Aorta (tissue), 5 donors: Measurements from ENCODE around the gene ATP6V0D1. TPM values are rescaled to one million over a fixed set of nuclear protein-coding genes. Genes with fewer than 3 reads are reported as not detected.

Source experiments
- ATAC-seq: fragments of 200-7000 bp; cut with Tn5 transposase; one replicate; pipeline ENCODE4 v1.9.1; 2022; ENCODE audit warnings: moderate library complexity; ENCODE audit not compliant: low FRiP score
- DNase-seq, 2 donors: peaks; one replicate each; pipeline ENCODE4 v3.0.0-alpha.2; 2020
- H3K27ac ChIP-seq, 2 donors: one replicate each; pipeline ENCODE4 v1.5.1; 2013; ENCODE audit warnings: low read length in 2 of 2, mild to moderate bottlenecking in 2 of 2, moderate library complexity in 2 of 2, control low read depth in 1 of 2, inconsistent platforms in 1 of 2, low read depth in 1 of 2
- H3K27me3 ChIP-seq, 2 donors: one replicate each; pipeline ENCODE4 v1.6.1; 2013; ENCODE audit warnings: control low read depth in 1 of 2, low read length in 1 of 2, mild to moderate bottlenecking in 1 of 2, moderate library complexity in 1 of 2; ENCODE audit not compliant: insufficient read depth in 2 of 2, control insufficient read depth in 1 of 2
- H3K36me3 ChIP-seq, 2 donors: one replicate each; pipeline ENCODE4 v1.6.1; 2013; ENCODE audit warnings: control low read depth in 1 of 2, low read length in 1 of 2, mild to moderate bottlenecking in 1 of 2; ENCODE audit not compliant: insufficient read depth in 2 of 2, control insufficient read depth in 1 of 2
- H3K4me1 ChIP-seq, 2 donors: one replicate each; pipeline ENCODE4 v1.6.1; 2013; ENCODE audit warnings: low read length in 2 of 2, control low read depth in 1 of 2, mild to moderate bottlenecking in 1 of 2, moderate library complexity in 1 of 2; ENCODE audit not compliant: insufficient read depth in 2 of 2, control insufficient read depth in 1 of 2
- H3K4me3 ChIP-seq, 2 donors: one replicate each; pipeline ENCODE4 v1.5.1; 2013; ENCODE audit warnings: low read length in 2 of 2, control low read depth in 1 of 2, mild to moderate bottlenecking in 1 of 2
- H3K9me3 ChIP-seq: one replicate; pipeline ENCODE4 v1.6.1; 2013; ENCODE audit warnings: mild to moderate bottlenecking, low read length; ENCODE audit not compliant: control insufficient read depth
- WGBS, 2 donors: extraction: QIAGEN DNeasy Blood & Tissue Kit; methylation state at CpG; one replicate each; pipeline ENCODE4 v1.1.7; 2013; 5-methylcytosine and 5-hydroxymethylcytosine counted together
- intact Hi-C, 2 donors: fragments of 100-400 bp; cut with DNase I; formaldehyde crosslinking; loops; one replicate each; pipeline versions ENCODE4 v1.14.2 to v1.15.0; 2022
- polyA plus RNA-seq, 2 donors: library from polyadenylated mRNA; stranded (reverse); fragments of 200-250 nt; gene quantifications; one replicate each; pipeline ENCODE4 v1.2.3, GENCODE V29; 2013
- total RNA-seq, 2 donors: library from RNA; stranded (reverse); fragmentation: NEBNext Ultra II Directional; extraction: Animal tissue kit (Norgen Biotek cat#: 25700); gene quantifications; one replicate each; pipeline ENCODE4 v1.2.1, GENCODE V29; 2021
- donor health status: healthy with polysubstance abuse.
- donor health status: Bipolar disorder and iron deficiency.
- donor health status: DM: no; HTN: no; CAD: no.
- donor health status: DM: no; HTN: no; CAD: no.
- donor health status: DM: yes; HTN: yes; CAD: no.

Gene ATP6V0D1
- total and polyA plus RNA-seq, 4 donors = 52.0 to 88.0 (median 60.3) TPM

DNA sequence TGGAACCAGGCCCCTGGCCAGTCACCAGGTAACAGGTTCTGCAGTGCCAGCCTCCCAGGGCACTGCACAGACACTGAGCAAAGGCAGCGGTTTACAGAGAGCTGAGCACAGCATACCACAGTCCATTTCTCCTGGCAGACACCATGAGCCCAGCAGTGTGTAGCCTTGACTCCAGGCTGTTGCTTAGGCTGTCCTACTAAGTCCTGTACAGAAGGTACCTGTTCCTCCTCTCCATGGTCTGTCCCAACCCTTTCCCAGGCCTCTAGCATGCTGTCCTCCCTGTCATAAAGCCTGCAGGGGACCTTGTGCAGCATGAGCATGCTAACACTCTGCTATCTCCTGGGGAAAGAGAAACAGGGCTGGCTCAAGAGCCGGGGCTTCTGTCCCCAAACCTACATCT lies 20.0 kb downstream of the ATP6V0D1 start:
- H3K27ac ChIP-seq = no peak overlapping the region
- no peak for ATAC-seq
- intact Hi-C loops = no loop called here

DNA sequence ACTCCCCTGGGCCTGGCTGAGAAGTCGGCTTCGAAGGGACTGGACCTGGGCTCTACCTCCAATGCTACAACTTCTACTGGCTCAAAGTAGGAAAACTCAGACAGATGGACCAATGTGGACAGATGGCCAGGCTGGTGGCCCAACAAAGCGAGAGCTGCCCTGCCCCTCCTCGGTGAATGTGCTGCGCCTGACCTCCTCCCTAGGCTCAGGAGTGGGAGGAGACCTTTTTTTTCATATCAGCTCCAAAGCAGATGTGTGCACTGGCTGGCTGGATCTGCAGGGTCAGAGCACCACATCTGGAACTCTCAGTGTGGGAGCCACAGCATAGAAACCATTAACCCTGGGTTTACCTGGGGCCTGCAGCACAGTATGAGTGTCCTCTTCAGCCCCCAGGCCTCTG lies 20.8 kb downstream of the ATP6V0D1 start:
- Histone ChIP-seq H3K4me1 (no peaks in the 10 kb centered on the region), H3K9me3 (no peaks in the 10 kb centered on the region), H3K27me3 (no peaks in the 10 kb centered on the region), H3K4me3 (no peak overlapping the region), H3K27ac (peak overlapping the region in 1 of 2 donors; percentile 54), H3K36me3 (no peaks in the 10 kb centered on the region)
- no peak for DNase-seq
- 79 to 80% methylated on average over 5 of the region's 5 CpGs for WGBS, 2 donors
- intact Hi-C loops = no loop called here
- ATAC-seq = no peak

More for the DNA sequence above, 20.0 kb downstream of the ATP6V0D1 start:
- DNase-seq = no peak
- no peaks in the 10 kb centered on the region for H3K9me3 ChIP-seq
- H3K27me3 ChIP-seq = no peaks in the 10 kb centered on the region
- no peaks in the 10 kb centered on the region for H3K36me3 ChIP-seq
- H3K4me1 ChIP-seq = no peaks in the 10 kb centered on the region
- H3K4me3 ChIP-seq = no peak overlapping the region
- 90 to 93% methylated on average over 2 of the region's 2 CpGs for WGBS, 2 donors

DNA sequence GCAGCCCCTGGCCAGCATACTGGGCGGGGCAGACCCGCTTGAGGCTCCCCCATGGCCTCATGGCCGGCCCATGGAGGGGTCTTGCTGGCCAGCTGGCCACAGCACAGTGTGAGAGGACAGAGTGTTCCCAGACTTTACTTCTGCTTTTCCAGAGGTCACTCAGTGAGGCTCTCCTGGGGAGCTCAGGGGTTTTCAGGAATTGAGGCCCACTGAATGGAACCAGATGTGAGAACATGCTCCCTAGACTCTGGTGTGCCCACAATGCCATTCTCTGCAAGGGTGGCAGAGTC lies 21.2 kb downstream of the ATP6V0D1 start:
- Histone ChIP-seq H3K4me3 (no peak overlapping the region), H3K9me3 (no peaks in the 10 kb centered on the region), H3K27ac (peak overlapping the region; percentile 2 to 54), H3K36me3 (no peaks in the 10 kb centered on the region), H3K27me3 (no peaks in the 10 kb centered on the region), H3K4me1 (no peaks in the 10 kb centered on the region)
- WGBS, 2 donors = 34 to 41% methylated on average over 3 of the region's 3 CpGs
- ATAC-seq = peak; percentile 46
- intact Hi-C loops = no loop called here
- no peak for DNase-seq

DNA sequence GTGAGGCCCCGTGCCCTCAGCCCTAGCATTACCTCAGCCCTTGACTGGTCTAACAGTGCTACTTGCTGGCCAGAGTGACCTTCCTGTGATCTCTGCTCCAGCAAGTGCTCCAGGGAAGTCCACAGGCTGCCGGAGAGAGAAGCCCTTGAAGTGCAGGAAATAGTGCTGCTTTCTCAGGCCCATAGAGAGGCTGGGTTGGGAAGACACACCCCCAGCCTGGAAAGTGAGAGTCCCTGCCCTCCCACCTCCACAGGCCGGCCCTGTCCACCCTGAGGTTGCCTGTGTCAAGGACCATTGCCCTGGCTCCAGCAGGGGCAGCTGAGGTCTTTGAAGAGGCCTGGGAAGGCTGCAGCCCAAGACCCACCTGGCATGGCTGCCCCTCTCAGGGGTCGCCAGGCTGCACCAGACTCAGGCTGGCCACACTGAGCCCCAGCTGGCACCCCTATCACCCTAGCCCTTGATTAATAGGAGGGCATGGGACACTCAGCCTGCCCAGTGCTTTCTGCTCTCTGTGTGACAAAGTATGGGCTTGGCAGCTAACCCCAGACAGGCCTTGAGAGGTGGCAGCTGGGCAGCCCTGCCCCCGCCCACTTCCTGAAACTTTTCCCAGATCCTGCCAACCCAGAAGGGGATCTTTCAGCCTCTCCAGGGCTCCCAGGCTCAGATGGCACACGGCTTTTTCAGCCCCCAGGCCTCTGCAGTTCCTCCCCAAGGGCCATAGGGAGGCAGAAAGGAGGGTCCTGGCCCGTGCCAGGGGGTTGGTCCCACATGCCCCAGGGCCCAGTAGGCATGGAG lies 21.7 kb downstream of the ATP6V0D1 start:
- ATAC-seq (peak; percentile 53), DNase-seq (peak in 1 of 2 donors; percentile 79)
- Histone ChIP-seq H3K27ac (peak overlapping the region; percentile 2 to 54), H3K36me3 (no peaks in the 10 kb centered on the region), H3K4me3 (no peak overlapping the region), H3K4me1 (no peaks in the 10 kb centered on the region), H3K27me3 (no peaks in the 10 kb centered on the region), H3K9me3 (no peaks in the 10 kb centered on the region)
- intact Hi-C loops = no loop called here
- 6 to 11% methylated on average over 7 of the region's 7 CpGs for WGBS, 2 donors

DNA sequence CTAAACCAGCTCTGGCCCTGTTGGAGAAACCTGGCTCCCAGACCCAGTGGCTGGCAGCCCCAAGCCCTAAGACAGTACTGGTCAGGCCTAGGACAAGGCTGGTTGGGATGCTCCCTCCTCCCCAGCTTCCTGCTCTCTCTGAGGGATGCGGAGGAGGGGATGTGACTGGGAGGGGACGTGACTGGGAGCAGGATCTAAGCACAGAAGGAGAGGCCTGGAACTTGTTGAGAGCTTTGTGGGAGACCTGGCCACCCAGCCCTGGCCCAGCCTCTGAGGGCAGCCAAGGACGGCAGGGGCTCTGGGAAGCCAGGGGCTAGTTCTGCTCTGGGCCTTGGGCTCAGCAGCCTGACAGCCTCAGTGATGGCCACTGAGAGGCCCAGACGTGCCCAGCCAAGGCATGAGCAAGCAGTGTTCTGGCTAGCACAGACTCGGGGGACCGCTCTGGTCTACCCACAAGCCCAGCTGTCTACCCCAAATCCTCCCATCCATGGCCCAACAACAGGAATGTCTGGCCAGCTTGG lies 22.8 kb downstream of the ATP6V0D1 start:
- H3K36me3 ChIP-seq = peaks cover 0 to 1% of the 10 kb centered on the region in 2 donors
- ATAC-seq (peak; percentile 26), DNase-seq (no peak)
- H3K4me3 ChIP-seq = no peak overlapping the region
- H3K4me1 ChIP-seq = no peaks in the 10 kb centered on the region
- no peak overlapping the region for H3K27ac ChIP-seq
- intact Hi-C loops = no loop called here
- no peaks in the 10 kb centered on the region for H3K27me3 ChIP-seq
- 65 to 69% methylated on average over 6 of the region's 6 CpGs for WGBS, 2 donors
- no peaks in the 10 kb centered on the region for H3K9me3 ChIP-seq

DNA sequence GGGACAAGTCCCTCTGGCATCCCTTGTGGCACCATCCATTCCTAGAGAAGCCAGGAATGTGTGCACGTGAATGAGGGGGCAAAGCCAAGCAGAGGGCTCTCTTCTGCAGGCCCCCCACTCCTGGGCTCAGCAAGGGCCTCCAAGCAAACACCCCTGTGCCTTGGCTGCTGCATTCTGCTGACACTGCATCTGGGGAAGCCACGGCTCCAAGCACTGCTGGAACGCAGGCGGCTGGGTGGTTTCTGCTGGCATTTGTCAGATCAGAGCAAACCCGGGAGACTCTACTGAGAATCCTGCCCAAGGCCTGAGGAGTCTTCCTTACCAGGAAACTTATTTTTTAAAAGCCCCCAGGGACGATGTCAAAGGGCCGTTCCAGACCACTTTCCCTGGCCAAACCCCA lies 23.3 kb downstream of the ATP6V0D1 start:
- intact Hi-C loops = no loop called here
- H3K36me3 ChIP-seq = peaks cover 0 to 2% of the 10 kb centered on the region in 2 donors
- H3K27ac ChIP-seq = no peak overlapping the region

DNA sequence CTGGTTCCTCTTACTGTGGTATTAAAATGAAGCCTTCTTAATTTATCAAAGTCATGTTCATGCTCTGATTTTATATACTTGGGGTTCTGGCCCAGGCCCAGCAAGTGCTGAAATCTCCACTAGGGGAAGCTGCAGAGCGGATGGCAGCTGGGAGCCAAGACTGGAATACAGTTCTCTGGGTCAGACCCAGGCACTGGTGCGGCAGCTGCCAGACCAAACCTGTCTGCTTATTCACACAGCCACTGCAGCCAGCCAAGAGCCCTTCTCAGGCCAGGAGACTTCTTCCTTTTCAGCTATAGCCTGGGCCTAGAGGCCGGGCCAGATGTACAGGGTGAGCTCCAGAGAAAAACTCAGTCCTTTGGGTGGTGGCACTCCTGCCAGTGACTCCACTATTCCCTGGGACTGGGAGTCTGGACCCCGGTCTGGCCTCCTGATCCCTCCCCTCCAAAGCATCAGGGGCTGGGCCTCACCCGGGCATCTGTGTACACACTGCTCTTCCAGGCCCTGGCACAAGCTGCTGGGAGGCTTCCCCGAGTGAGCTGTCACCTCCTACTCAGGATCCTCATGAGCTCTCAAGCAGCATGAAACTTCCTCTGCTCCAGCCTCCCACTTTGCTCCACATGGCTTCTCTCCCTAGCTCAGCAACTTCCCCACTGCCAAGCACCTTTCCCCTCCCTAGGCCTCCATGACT lies 24.4 kb downstream of the ATP6V0D1 start:
- no peaks in the 10 kb centered on the region for H3K4me1 ChIP-seq
- WGBS, 2 donors = 6 to 9% methylated on average over 6 of the region's 6 CpGs
- H3K27ac ChIP-seq = peak overlapping the region in 1 of 2 donors; percentile 10
- no peaks in the 10 kb centered on the region for H3K9me3 ChIP-seq
- no peaks in the 10 kb centered on the region for H3K27me3 ChIP-seq
- peaks cover 0 to 2% of the 10 kb centered on the region in 2 donors for H3K36me3 ChIP-seq
- ATAC-seq (peak; percentile 17), DNase-seq (peak; percentile 85 to 86)
- intact Hi-C loops = no loop called here
- H3K4me3 ChIP-seq = no peak overlapping the region

More for the DNA sequence above, 23.3 kb downstream of the ATP6V0D1 start:
- H3K27me3 ChIP-seq = no peaks in the 10 kb centered on the region
- H3K4me1 ChIP-seq = no peaks in the 10 kb centered on the region
- no peak for ATAC-seq
- WGBS, 2 donors = 10 to 15% methylated on average over 7 of the region's 7 CpGs
- DNase-seq = no peak
- H3K4me3 ChIP-seq = no peak overlapping the region
- no peaks in the 10 kb centered on the region for H3K9me3 ChIP-seq

DNA sequence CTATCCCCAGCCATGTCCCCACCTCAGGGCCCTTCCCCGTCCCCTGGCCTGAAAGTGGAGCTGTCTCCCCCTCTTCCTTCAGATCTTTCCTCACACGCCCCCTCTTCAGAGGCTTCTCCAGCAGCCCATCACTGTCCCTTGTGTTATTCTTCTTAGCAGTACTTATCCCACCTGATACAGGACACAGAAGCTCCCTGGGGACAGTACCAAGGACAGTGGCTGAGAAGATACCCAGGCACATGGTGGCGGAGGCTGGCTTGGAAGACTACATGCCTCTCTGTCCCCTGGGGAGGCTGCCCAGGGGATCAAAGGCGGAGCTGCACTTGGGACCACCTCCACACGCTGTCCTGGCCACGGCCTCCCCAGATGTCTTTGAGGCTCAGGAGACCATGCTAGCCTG lies 26.1 kb downstream of the ATP6V0D1 start:
- Histone ChIP-seq H3K4me1 (no peaks in the 10 kb centered on the region), H3K4me3 (no peak overlapping the region), H3K36me3 (peaks cover 0 to 2% of the 10 kb centered on the region in 2 donors), H3K9me3 (no peaks in the 10 kb centered on the region), H3K27me3 (no peaks in the 10 kb centered on the region), H3K27ac (no peak overlapping the region)
- DNase-seq (no peak), ATAC-seq (no peak)
- WGBS, 2 donors = 93 to 96% methylated on average over 6 of the region's 6 CpGs
- intact Hi-C loops = no loop called here

DNA sequence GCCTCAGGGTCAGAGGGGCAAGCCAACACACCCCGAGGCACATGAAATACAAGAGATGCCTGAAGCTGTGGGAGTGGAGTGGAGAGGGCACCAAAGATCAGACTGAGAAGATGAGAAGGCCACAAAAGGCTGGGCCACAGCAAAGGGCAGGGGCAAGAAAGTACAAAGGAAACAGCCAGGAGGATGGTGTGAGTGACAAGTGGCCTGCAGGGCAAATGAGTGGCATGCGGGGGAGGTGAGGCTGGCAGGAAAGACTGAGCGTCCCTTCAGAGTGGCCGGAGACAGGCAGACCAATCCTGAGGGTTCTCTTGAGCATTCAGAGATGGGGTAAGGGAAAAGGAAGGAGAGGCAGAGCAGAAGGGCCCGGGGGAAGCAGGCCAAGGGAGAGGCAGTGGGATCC lies 26.9 kb downstream of the ATP6V0D1 start:
- 93 to 95% methylated on average over 5 of the region's 5 CpGs for WGBS, 2 donors
- Histone ChIP-seq H3K27me3 (no peaks in the 10 kb centered on the region), H3K9me3 (no peaks in the 10 kb centered on the region), H3K4me3 (no peak overlapping the region), H3K27ac (no peak overlapping the region), H3K36me3 (peaks cover 0 to 4% of the 10 kb centered on the region in 2 donors), H3K4me1 (no peaks in the 10 kb centered on the region)
- DNase-seq (no peak), ATAC-seq (no peak)
- intact Hi-C loops = no loop called here
